HuH-7.5 (cell line): ENCODE data around the gene MTX1.
"Not testable (repeated sequence)": the region's sequence is repeated elsewhere in the genome, so short reads cannot be mapped to it uniquely, and the experiment has no call there.

Experiments used
- DNase-seq: peaks from one replicate; pipeline ENCODE4 v3.0.0; 2011; ENCODE audit warnings: low spot score

Gene MTX1

GRCh38 chr1:155236451-155236850 lies 28.0 kb downstream of the MTX1 start:
- no peak for DNase-seq

GRCh38 chr1:155241069-155241679 lies 32.7 kb downstream of the MTX1 start:
- peak; percentile 81 for DNase-seq

- peak; percentile 2 for DNase-seq
Measured at GRCh38 chr1:155241841-155242264, 33.4 kb downstream of the MTX1 start.

- no peak for DNase-seq
Measured at GRCh38 chr1:155242805-155243358, 34.4 kb downstream of the MTX1 start.

GRCh38 chr1:155244368-155245162 lies 36.1 kb downstream of the MTX1 start:
- peak; percentile 95 for DNase-seq

- DNase-seq: no peak
Measured at GRCh38 chr1:155245163-155245524, 36.6 kb downstream of the MTX1 start.

- DNase-seq: not testable (repeated sequence)
Measured at GRCh38 chr1:155246796-155247195, 38.3 kb downstream of the MTX1 start.

- no peak for DNase-seq
Measured at GRCh38 chr1:155247667-155248553, 39.4 kb downstream of the MTX1 start.

GRCh38 chr1:155250246-155250632 lies 41.7 kb downstream of the MTX1 start:
- DNase-seq: no peak

- peak; percentile 99 for DNase-seq
Measured at GRCh38 chr1:155250633-155251449, 42.3 kb downstream of the MTX1 start.

GRCh38 chr1:155251566-155251965 lies 43.1 kb downstream of the MTX1 start:
- DNase-seq: no peak

- no peak for DNase-seq
Measured at GRCh38 chr1:155253208-155253607, 44.7 kb downstream of the MTX1 start.

GRCh38 chr1:155253797-155254196 lies 45.3 kb downstream of the MTX1 start:
- DNase-seq: no peak

- no peak for DNase-seq
Measured at GRCh38 chr1:155254228-155254713, 45.8 kb downstream of the MTX1 start.

- DNase-seq: no peak
Measured at GRCh38 chr1:155254714-155255242, 46.3 kb downstream of the MTX1 start.

GRCh38 chr1:155255243-155256007 lies 46.9 kb downstream of the MTX1 start, which contains the start of gene ENTREP3:
Gene ENTREP3 (minus strand): TSS chr1:155255483. CDS start chr1:155254877, 606 bp downstream.
- peak; percentile 97 for DNase-seq

GRCh38 chr1:155256058-155256852 lies 47.8 kb downstream of the MTX1 start:
- DNase-seq: no peak

GRCh38 chr1:155260276-155260675 lies 51.8 kb downstream of the MTX1 start:
- DNase-seq: no peak

GRCh38 chr1:155261493-155261851 lies 53.0 kb downstream of the MTX1 start:
- DNase-seq: peak; percentile 48
